Sigmoid colon (tissue), 4 donors: Measurements from ENCODE around the gene NEK11.

Experiments
- POLR2A ChIP-seq, 2 donors: fragments of 450-650 bp; IDR thresholded peaks; one replicate each; pipeline ENCODE4 v1.6.1; 2016; ENCODE audit warnings: antibody characterized with exemption in 2 of 2, mild to moderate bottlenecking in 2 of 2, moderate library complexity in 2 of 2
- POLR2AphosphoS5 ChIP-seq, 4 donors: sonication (generic); formaldehyde crosslinking; IDR thresholded peaks; one replicate each; pipeline ENCODE4 v1.6.1; 2017; ENCODE audit warnings: antibody characterized with exemption in 4 of 4
- TF ChIP-seq, protein P1 (sequence below), 4 experiments: fragments of 450-650 bp in 3 of 4; fragments of 200-600 bp in 1 of 4; IDR thresholded peaks; one replicate each; pipeline ENCODE4 v1.5.1; 2016 to 2019; ENCODE audit warnings: antibody characterized with exemption in 4 of 4, mild to moderate bottlenecking in 3 of 4, moderate library complexity in 2 of 4

DNA sequence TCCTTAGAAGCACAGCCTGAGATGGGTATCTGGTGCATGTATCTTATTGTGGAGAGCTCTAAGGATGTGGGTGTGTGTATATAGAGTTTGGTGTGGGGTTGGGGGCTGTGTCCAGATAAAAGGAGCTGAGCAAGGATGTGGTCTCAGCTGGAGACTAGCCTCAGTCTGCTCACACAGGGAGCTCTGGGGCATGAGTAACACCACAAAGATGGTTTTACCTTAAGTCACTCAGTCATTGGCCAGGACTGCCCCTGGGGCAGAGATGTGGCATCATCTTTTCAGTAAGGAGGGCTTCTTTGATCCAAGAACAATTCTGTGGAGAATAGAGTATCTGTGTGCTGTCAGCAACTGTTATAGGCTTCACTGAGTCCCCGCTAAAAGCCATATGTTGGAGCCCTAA is 191.5 kb downstream of the NEK11 start:
- TF ChIP-seq POLR2A (IDR thresholded peaks at IDR 0.05) (no peak), POLR2AphosphoS5 (IDR thresholded peaks at IDR 0.05) (no peak)
- TF ChIP-seq, protein P1, sequence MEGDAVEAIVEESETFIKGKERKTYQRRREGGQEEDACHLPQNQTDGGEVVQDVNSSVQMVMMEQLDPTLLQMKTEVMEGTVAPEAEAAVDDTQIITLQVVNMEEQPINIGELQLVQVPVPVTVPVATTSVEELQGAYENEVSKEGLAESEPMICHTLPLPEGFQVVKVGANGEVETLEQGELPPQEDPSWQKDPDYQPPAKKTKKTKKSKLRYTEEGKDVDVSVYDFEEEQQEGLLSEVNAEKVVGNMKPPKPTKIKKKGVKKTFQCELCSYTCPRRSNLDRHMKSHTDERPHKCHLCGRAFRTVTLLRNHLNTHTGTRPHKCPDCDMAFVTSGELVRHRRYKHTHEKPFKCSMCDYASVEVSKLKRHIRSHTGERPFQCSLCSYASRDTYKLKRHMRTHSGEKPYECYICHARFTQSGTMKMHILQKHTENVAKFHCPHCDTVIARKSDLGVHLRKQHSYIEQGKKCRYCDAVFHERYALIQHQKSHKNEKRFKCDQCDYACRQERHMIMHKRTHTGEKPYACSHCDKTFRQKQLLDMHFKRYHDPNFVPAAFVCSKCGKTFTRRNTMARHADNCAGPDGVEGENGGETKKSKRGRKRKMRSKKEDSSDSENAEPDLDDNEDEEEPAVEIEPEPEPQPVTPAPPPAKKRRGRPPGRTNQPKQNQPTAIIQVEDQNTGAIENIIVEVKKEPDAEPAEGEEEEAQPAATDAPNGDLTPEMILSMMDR (IDR thresholded peaks at IDR 0.05), result no peak
